H1 (cell line): ENCODE data around the gene DBNL. TPM values are rescaled to one million over a fixed set of nuclear protein-coding genes. Genes with fewer than 3 reads are reported as not detected.

Experiments
- CTCF ChIA-PET: fragments of 300-600 bp; sonication (Branson Sonifier 250); formaldehyde crosslinking; loops from one replicate; lab custom pipeline; 2021; ENCODE audit not compliant: partially characterized antibody; lab: Charles Lee
- POLR2A ChIA-PET: fragments of 300-600 bp; sonication (Branson Sonifier 250); formaldehyde crosslinking; loops from one replicate; lab custom pipeline; 2021; ENCODE audit warnings: inconsistent platforms; ENCODE audit not compliant: partially characterized antibody; lab: Charles Lee
- DNase-seq, 2 experiments: peaks; one replicate each; pipeline versions ENCODE4 v3.0.0 to v3.0.0-alpha.2; 2010 to 2022; ENCODE audit warnings: low spot score in 2 of 2, low read depth in 1 of 2, mixed read lengths in 1 of 2
- FAIRE-seq: peaks from 2 replicates; lab custom pipeline; 2011; peaks lifted over from hg19 to GRCh38; lab: Jason Lieb, UNC
- H2AFZ ChIP-seq: 2 replicates; pipeline ENCODE4 v1.8.1; 2012; ENCODE audit warnings: low read length, inconsistent platforms
- H2AK5ac ChIP-seq: 2 replicates; pipeline ENCODE4 v1.6.1; 2013; ENCODE audit warnings: low read depth, low read length
- H2BK120ac ChIP-seq: replicated peaks from 2 replicates; pipeline ENCODE3; 2013; ENCODE audit warnings: low read depth, low read length, inconsistent platforms
- H2BK12ac ChIP-seq: 2 replicates; pipeline ENCODE4 v1.6.1; 2013; ENCODE audit warnings: low read depth, low read length
- H2BK15ac ChIP-seq: 2 replicates; pipeline ENCODE4 v1.6.1; 2013; ENCODE audit warnings: low read length
- H2BK20ac ChIP-seq: 2 replicates; pipeline ENCODE4 v1.6.1; 2013; ENCODE audit warnings: low read length
- H2BK5ac ChIP-seq: 2 replicates; pipeline ENCODE4 v1.6.1; 2013; ENCODE audit warnings: low read depth, low read length
- H3K14ac ChIP-seq: 2 replicates; pipeline ENCODE4 v1.6.1; 2013; ENCODE audit warnings: inconsistent platforms; ENCODE audit not compliant: insufficient read length
- H3K18ac ChIP-seq: 2 replicates; pipeline ENCODE4 v1.6.1; 2013; ENCODE audit warnings: low read length; ENCODE audit errors: extremely low read depth
- H3K23ac ChIP-seq: 2 replicates; pipeline ENCODE4 v1.6.1; 2013; ENCODE audit warnings: inconsistent platforms; ENCODE audit not compliant: insufficient read length
- H3K23me2 ChIP-seq: 2 replicates; pipeline ENCODE4 v1.6.1; 2013; ENCODE audit warnings: low read depth, low read length
- H3K27ac ChIP-seq: 2 replicates; pipeline ENCODE4 v1.6.1; 2011; ENCODE audit warnings: low read depth, low read length, inconsistent platforms
- H3K27me3 ChIP-seq, 4 experiments: replicated peaks in 1 of 4; 1 replicate in 1 of 4; 2 replicates in 3 of 4; pipeline versions ENCODE4 v1.6.1 to v1.8.1; 2011 to 2013; ENCODE audit warnings: low read length in 3 of 4, mild to moderate bottlenecking in 3 of 4, inconsistent platforms in 2 of 4, mixed read lengths in 2 of 4, moderate library complexity in 1 of 4; ENCODE audit not compliant: control insufficient read depth in 3 of 4, insufficient read depth in 3 of 4; ENCODE audit errors: extremely low read depth in 1 of 4
- H3K36me3 ChIP-seq, 4 experiments: 2 replicates each; pipeline versions ENCODE4 v1.6.1 to v1.8.1; 2011 to 2013; ENCODE audit warnings: mild to moderate bottlenecking in 4 of 4, low read length in 3 of 4, moderate library complexity in 2 of 4, control low read depth in 1 of 4, inconsistent platforms in 1 of 4; ENCODE audit not compliant: insufficient read depth in 4 of 4, control insufficient read depth in 2 of 4
- H3K4ac ChIP-seq: replicated peaks from 2 replicates; pipeline ENCODE3; 2013; ENCODE audit warnings: low read length, low read depth, mixed read lengths, inconsistent platforms; ENCODE audit not compliant: insufficient read length
- H3K4me1 ChIP-seq, 4 experiments: replicated peaks in 1 of 4; 1 replicate in 1 of 4; 2 replicates in 3 of 4; pipeline versions ENCODE4 v1.6.1 to v1.8.1; 2011 to 2013; ENCODE audit warnings: low read length in 3 of 4, inconsistent platforms in 2 of 4, mixed read lengths in 1 of 4; ENCODE audit not compliant: insufficient read depth in 4 of 4, control insufficient read depth in 3 of 4
- H3K4me2 ChIP-seq, 2 experiments: 2 replicates each; pipeline versions ENCODE4 v1.6.1 to v1.8.1; 2011 to 2013; ENCODE audit warnings: low read depth in 2 of 2, low read length in 2 of 2, control low read depth in 1 of 2, inconsistent platforms in 1 of 2, mild to moderate bottlenecking in 1 of 2; ENCODE audit not compliant: insufficient read depth in 1 of 2
- H3K4me3 ChIP-seq, 4 experiments: fragments of 200-600, 300-600 bp in 1 of 4; sonication (generic), shearing (Covaris generic), sonication (Bioruptor Twin) in 1 of 4; 2 replicates each; pipeline versions ENCODE4 v1.5.1 to v1.8.1; 2011 to 2016; ENCODE audit warnings: low read length in 4 of 4, low read depth in 3 of 4, control low read depth in 2 of 4, inconsistent platforms in 2 of 4, mild to moderate bottlenecking in 2 of 4, mixed read lengths in 1 of 4, moderate library complexity in 1 of 4; ENCODE audit not compliant: insufficient read depth in 2 of 4; ENCODE audit errors: extremely low read depth in 1 of 4
- H3K56ac ChIP-seq: replicated peaks from 2 replicates; pipeline ENCODE3; 2013; ENCODE audit warnings: low read depth, mild to moderate bottlenecking, mixed read lengths, low read length, inconsistent platforms; ENCODE audit not compliant: insufficient read length
- H3K79me1 ChIP-seq: 2 replicates; pipeline ENCODE4 v1.6.1; 2013; ENCODE audit warnings: low read depth, low read length, control low read depth
- H3K79me2 ChIP-seq, 2 experiments: 2 replicates each; pipeline versions ENCODE4 v1.6.1 to v1.8.1; 2012 to 2013; ENCODE audit warnings: low read length in 2 of 2, mild to moderate bottlenecking in 2 of 2, inconsistent platforms in 1 of 2; ENCODE audit not compliant: insufficient read depth in 2 of 2, control insufficient read depth in 1 of 2
- H3K9ac ChIP-seq, 4 experiments: replicated peaks in 1 of 4; 1 replicate in 1 of 4; 2 replicates in 3 of 4; pipeline versions ENCODE4 v1.6.1 to v1.8.1; 2011 to 2013; ENCODE audit warnings: low read depth in 3 of 4, low read length in 3 of 4, control low read depth in 2 of 4, mild to moderate bottlenecking in 2 of 4, moderate library complexity in 2 of 4, inconsistent platforms in 1 of 4; ENCODE audit errors: extremely low read depth in 1 of 4
- H3K9me3 ChIP-seq, 2 experiments: 2 replicates each; pipeline versions ENCODE4 v1.6.1 to v1.8.1; 2012 to 2013; ENCODE audit warnings: mild to moderate bottlenecking in 2 of 2, moderate library complexity in 2 of 2, control low read depth in 1 of 2, inconsistent platforms in 1 of 2, low read depth in 1 of 2, low read length in 1 of 2, mixed read lengths in 1 of 2; ENCODE audit not compliant: insufficient read depth in 2 of 2
- H4K20me1 ChIP-seq, 2 experiments: replicated peaks in 1 of 2; 2 replicates each; pipeline versions ENCODE3 to v1.8.1; 2011 to 2013; ENCODE audit warnings: inconsistent platforms in 2 of 2, low read length in 2 of 2, mild to moderate bottlenecking in 1 of 2; ENCODE audit not compliant: insufficient read depth in 2 of 2, control insufficient read depth in 1 of 2
- H4K5ac ChIP-seq: 2 replicates; pipeline ENCODE4 v1.6.1; 2013; ENCODE audit warnings: low read length, low read depth, mixed read lengths, inconsistent platforms; ENCODE audit not compliant: insufficient read length
- H4K8ac ChIP-seq: 2 replicates; pipeline ENCODE4 v1.8.0; 2013; ENCODE audit warnings: mild to moderate bottlenecking, moderate library complexity, low read length, inconsistent platforms; ENCODE audit not compliant: insufficient read depth; ENCODE audit errors: extremely low read depth
- H4K91ac ChIP-seq: replicated peaks from 2 replicates; pipeline ENCODE3; 2013; ENCODE audit warnings: low read length, mixed read lengths, inconsistent platforms; ENCODE audit not compliant: insufficient read length
- CBX8 ChIP-seq: fragments of 300-800, 300-1000 bp; sonication (generic); IDR thresholded peaks from 2 replicates; pipeline ENCODE4 v1.7.1; 2016; ENCODE audit warnings: low read depth, low read length, borderline replicate concordance
- GABPA ChIP-seq: IDR thresholded peaks from 2 replicates; pipeline ENCODE4 v1.6.1; 2011; ENCODE audit warnings: mild to moderate bottlenecking, low read length, moderate library complexity, borderline replicate concordance; ENCODE audit not compliant: insufficient read depth
- HDAC6 ChIP-seq: IDR thresholded peaks from one replicate; pipeline ENCODE4 v1.7.1; 2012; ENCODE audit warnings: low read depth, mild to moderate bottlenecking, inconsistent platforms, low read length, moderate library complexity
- JUN ChIP-seq: IDR thresholded peaks from 2 replicates; pipeline ENCODE4 v1.6.1; 2011; ENCODE audit warnings: low read depth, mild to moderate bottlenecking, improper control_type of control experiment, low read length
- KDM1A ChIP-seq: fragments of 200-600, 300-600 bp; sonication (generic); IDR thresholded peaks from 2 replicates; pipeline ENCODE4 v1.7.1; 2016; ENCODE audit warnings: mild to moderate bottlenecking, low read length, borderline replicate concordance
- SIN3A ChIP-seq, 2 experiments: IDR thresholded peaks in 1 of 2; conservative IDR thresholded peaks in 1 of 2; 2 replicates each; pipeline ENCODE4 v1.6.1; 2011 to 2012; ENCODE audit warnings: low read length in 2 of 2, improper control_type of control experiment in 1 of 2, low read depth in 1 of 2, mild to moderate bottlenecking in 1 of 2
- SRF ChIP-seq: IDR thresholded peaks from 2 replicates; pipeline ENCODE4 v1.6.1; 2011; ENCODE audit warnings: mild to moderate bottlenecking, low read depth, low read length, moderate library complexity
- TCF12 ChIP-seq: IDR thresholded peaks from 2 replicates; pipeline ENCODE4 v1.6.1; 2011; ENCODE audit warnings: low read depth, mild to moderate bottlenecking, low read length
- YY1 ChIP-seq: IDR thresholded peaks from 2 replicates; pipeline ENCODE4 v1.6.1; 2011; ENCODE audit warnings: low read depth, mild to moderate bottlenecking, low read length
- WGBS, 2 experiments: shearing (Covaris generic) in 1 of 2; methylation state at CpG; one replicate each; pipeline versions ENCODE4 v1.1.6 to v1.1.7; 2013 to 2015; ENCODE audit warnings: low lambda C conversion rate in 2 of 2, mixed read lengths in 2 of 2, inconsistent platforms in 1 of 2, low coverage in 1 of 2, missing lambda C conversion rate in 1 of 2; ENCODE audit not compliant: insufficient replicate concordance in 2 of 2, insufficient coverage in 1 of 2, insufficient read length in 1 of 2; ENCODE audit errors: extremely low coverage in 1 of 2, missing lambda C conversion rate in 1 of 2; 5-methylcytosine and 5-hydroxymethylcytosine counted together
- polyA plus RNA-seq, 7 experiments: library from polyadenylated mRNA; depleted of rRNA in 3 of 7; stranded (reverse) in 5 of 7; unstranded in 2 of 7; fragments of >200 nt in 5 of 7; fragments of 200-250 nt in 2 of 7; gene quantifications; 1 replicate in 5 of 7; 2 replicates in 1 of 7; 4 replicates in 1 of 7; pipeline versions ENCODE4 v1.2.1 to v1.2.3, GENCODE V29; 2011 to 2013; ENCODE audit warnings: missing spikeins in 2 of 7, mixed read lengths in 2 of 7
- total RNA-seq: library from RNA; stranded (reverse); fragmentation: NEBNext Ultra II Directional; extraction: Animal tissue kit (Norgen Biotek cat#: 25700); gene quantifications from 2 replicates; pipeline ENCODE4 v1.2.1, GENCODE V29; 2021

The DBNL gene
- total and polyA plus RNA-seq, 2 of the 8 experiments (the other 6 are each of a cell fraction or from before 2014, with no cell fraction given): 30.9 to 56.6 TPM

- H2BK120ac ChIP-seq: no peak overlapping the region
- TF ChIP-seq GABPA: no peak
- no peak for TF ChIP-seq KDM1A
- no peak for TF ChIP-seq SRF
- no peak for TF ChIP-seq SIN3A (conservative IDR thresholded peaks at IDR 0.05 in 1 of 2, IDR thresholded peaks at IDR 0.05 in 1 of 2; ENCODE audit: low read depth in 1 of 2, low read length in 2 of 2)
- TF ChIP-seq JUN: no peak
- no peak for TF ChIP-seq YY1
- no peak for TF ChIP-seq HDAC6
- TF ChIP-seq TCF12: no peak
- no peak for TF ChIP-seq CBX8
Measured at GRCh38 chr7:44057181-44057848, 12.8 kb downstream of the DBNL start.

More at GRCh38 chr7:44057181-44057848, 12.8 kb downstream of the DBNL start:
- peaks cover 0 to 12% of the 10 kb centered on the region in 2 experiments for H4K20me1 ChIP-seq
- H3K14ac ChIP-seq: no peak overlapping the region
- no peak overlapping the region for H2BK12ac ChIP-seq
- no peak overlapping the region for H3K4me3 ChIP-seq
- H3K79me1 ChIP-seq: no peaks in the 10 kb centered on the region
- no peak overlapping the region for H2BK20ac ChIP-seq
- no peak for FAIRE-seq
- H4K5ac ChIP-seq: no peak overlapping the region
- no peak for DNase-seq
- 89% methylated on average over 11 of the region's 11 CpGs; no CpG with 5 or more reads in 1 of the 2 experiments for WGBS, 2 experiments
- ChIA-PET CTCF (interaction anchor here (1.1 to 2.5 kb wide), 2 partner anchors 14 to 54 kb away, joined by 3 to 6 read pairs; no protein-coding TSS in a partner anchor), POLR2A (interaction anchor here (1.2 kb wide), 1 partner anchor 15 kb away, joined by 4 read pairs; no protein-coding TSS in a partner anchor)
- no peak overlapping the region for H3K4me2 ChIP-seq
- no peak overlapping the region for H2AFZ ChIP-seq
- H3K27ac ChIP-seq: no peak overlapping the region
- H4K91ac ChIP-seq: no peak overlapping the region
- H3K79me2 ChIP-seq: no peaks in the 10 kb centered on the region
- H2BK15ac ChIP-seq: no peak overlapping the region
- H3K4me1 ChIP-seq: no peaks in the 10 kb centered on the region
- no peak overlapping the region; the same call in 1 of the 2 replicates for H4K8ac ChIP-seq
- H2AK5ac ChIP-seq: no peak overlapping the region
- no peak overlapping the region for H3K18ac ChIP-seq
- H3K56ac ChIP-seq: no peak overlapping the region
- H3K9ac ChIP-seq: no peak overlapping the region
- H2BK5ac ChIP-seq: no peak overlapping the region
- no peaks in the 10 kb centered on the region for H3K23me2 ChIP-seq
- no peak overlapping the region for H3K23ac ChIP-seq
- no peaks in the 10 kb centered on the region for H3K9me3 ChIP-seq
- H3K27me3 ChIP-seq: no peaks in the 10 kb centered on the region
- H3K36me3 ChIP-seq: peaks cover 4 to 45% (median 32%) of the 10 kb centered on the region in 4 experiments
- no peak overlapping the region for H3K4ac ChIP-seq
